GM21367 (cell line): ENCODE results near the gene GPD2.
A peak's percentile ranks its signal among the peaks of the same experiment; 100 is the strongest.
"Not testable (repeated sequence)": the region's sequence is repeated elsewhere in the genome, so short reads cannot be mapped to it uniquely, and the experiment has no call there.

Experiments used
- ATAC-seq: cut with Tn5 transposase; IDR thresholded peaks from one replicate; pipeline ENCODE4 v1.9.1; 2021; ENCODE audit not compliant: unreplicated experiment

GPD2 gene

DNA sequence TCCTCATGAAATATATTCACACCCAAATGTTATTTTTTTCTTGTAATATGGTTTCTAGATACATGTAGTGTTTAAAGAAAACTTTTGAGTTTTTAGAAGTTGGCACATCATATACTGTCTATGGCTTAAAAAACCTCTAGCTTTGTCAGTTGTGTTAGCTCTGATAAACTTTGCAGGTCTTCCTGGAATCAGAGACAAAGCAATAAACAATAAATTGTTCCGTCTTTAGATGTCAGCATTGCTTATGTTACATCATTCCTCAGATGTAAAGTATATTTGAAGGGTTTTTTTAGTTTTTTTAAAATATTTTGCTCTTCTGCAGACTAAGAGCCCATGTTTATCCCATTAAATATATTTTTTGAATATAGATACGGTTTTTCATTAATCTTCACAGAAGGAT is 145.1 kb downstream of the GPD2 start:
- ATAC-seq: no peak

DNA sequence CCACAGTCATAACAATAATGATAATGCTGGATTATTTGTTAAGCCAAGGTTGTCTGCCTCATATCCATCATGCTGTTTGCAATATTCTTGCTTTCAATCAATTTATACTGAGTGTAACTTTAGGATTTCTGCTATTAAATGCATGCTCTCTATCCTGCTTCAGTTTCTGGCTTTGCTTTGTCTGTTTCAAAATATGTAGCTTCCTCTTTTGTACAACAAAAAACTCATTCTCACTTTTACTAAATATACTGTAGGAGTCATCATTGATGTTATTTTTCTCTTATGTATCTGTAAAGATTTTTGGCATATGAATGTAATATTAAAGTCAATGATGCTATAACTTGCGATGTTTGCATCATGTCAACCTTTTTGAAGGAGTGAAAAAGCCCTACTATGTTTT is 149.3 kb downstream of the GPD2 start:
- no peak for ATAC-seq

DNA sequence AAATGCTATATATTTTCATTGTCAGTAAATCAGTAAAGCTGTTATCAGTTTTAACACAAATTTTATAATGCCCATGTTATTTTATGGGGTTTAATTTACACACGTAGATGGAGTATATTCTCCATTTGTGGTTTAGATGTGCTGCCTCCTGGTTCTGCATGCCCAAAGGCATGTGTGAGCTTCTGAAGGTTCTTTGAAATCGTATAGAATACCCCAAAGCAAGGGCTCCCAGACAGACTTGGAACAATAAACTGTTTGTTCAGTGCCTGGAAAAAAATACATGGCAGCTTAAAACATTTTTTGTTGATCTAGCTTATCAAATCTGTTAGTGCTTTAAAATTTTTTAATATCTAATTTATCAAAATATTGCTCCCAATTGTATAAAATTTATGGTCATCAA is 150.4 kb downstream of the GPD2 start:
- no peak for ATAC-seq

GRCh38 chr2:156589381-156590079 is 153.4 kb downstream of the GPD2 start:
- peak; percentile 72 for ATAC-seq

- no peak for ATAC-seq
Observed at GRCh38 chr2:156590085-156590739, 154.0 kb downstream of the GPD2 start.

DNA sequence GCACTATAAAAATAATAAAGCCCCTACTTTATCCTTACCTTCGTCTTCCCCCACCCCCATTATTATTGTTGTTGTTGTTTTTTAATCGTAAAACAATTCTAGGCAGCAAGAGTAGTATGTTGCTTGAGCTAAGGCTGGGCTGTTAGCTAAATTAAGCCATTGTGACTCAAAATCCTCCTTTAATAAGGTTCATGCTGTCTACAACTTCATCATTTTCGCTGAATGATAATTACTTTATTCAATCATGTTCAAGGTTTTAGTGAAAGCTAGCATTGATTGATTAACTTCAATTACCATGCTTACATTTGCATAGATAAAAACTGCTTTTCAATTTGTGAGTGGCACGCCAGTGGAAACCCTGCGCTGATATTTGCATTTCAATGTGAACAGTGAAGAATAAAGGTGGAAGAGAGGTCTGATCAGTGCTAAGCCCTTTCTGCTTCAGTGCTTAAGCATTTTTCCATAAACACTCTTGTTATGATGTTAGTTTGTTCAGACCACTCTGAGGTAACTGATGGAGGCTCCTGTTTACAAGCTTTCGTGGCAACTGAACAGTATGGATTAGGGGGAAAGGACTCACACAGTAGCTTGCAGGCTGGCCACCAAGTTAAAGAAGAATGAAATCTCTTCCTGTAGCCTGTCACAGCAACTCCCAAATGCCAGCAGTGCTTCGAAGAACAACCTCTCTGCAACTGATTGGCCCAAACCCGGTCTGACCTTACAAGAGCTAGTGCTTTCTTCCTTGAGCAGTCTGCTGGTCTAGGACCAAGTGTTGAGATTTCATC is 156.8 kb downstream of the GPD2 start:
- ATAC-seq: no peak

GRCh38 chr2:156593594-156593921 is 157.4 kb downstream of the GPD2 start:
- no peak for ATAC-seq

GRCh38 chr2:156598563-156598962 is 162.4 kb downstream of the GPD2 start:
- ATAC-seq: no peak

- ATAC-seq: no peak
Observed at GRCh38 chr2:156600196-156600595, 164.0 kb downstream of the GPD2 start.

- ATAC-seq: no peak
Observed at GRCh38 chr2:156601855-156602551, 165.8 kb downstream of the GPD2 start.

GRCh38 chr2:156602552-156602933 is 166.4 kb downstream of the GPD2 start:
- ATAC-seq: no peak

DNA sequence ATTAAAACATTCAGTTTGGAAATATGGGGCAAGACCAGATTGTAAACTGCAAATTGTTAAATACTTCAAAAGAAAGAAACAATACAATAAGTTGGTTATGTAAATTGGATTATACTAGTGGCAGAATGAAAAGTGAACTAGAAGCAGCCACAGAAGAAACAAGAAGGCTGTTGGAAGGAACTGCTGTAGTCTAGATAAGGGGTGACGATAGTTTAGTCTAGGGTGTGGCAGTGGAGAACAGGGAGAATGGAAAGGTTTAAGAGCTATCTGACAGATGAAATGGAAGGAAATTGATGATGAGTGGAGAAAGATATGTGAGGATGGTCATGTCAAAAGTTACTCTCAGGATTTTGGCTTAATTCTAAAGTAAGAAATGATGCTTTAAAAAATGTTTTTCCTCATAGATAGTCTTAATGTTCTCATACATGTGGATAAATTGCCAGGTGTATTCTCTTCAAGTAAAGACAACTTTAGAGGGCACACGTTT is 179.7 kb downstream of the GPD2 start:
- no peak for ATAC-seq

- ATAC-seq: not testable (repeated sequence)
Observed at GRCh38 chr2:156618071-156618470, 181.9 kb downstream of the GPD2 start.

DNA sequence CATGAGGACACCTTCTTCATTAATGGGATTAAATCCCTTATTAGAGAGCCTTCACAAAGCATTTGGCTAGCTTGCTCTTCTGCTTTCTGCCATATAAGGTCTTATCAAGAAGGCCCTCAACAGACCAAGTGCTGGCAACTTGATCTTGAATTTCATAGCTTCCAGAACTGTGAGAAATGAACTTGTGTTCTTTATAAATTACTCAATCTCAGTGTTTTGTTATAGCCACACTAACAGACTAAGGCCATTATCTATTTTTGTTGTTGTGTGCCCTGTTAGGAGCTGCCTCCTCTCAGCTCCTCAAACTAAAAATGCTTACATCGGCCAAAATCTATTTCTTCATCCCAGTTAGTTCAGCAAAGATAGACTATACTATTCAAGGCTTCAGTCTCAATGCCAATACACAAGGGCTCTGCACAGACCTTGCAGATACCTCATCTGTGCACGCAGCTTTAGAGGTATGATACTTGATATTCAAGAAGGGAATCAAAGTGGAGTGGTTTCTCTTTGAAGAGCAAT is 182.9 kb downstream of the GPD2 start:
- ATAC-seq: no peak

GRCh38 chr2:156622491-156622890 is 186.3 kb downstream of the GPD2 start:
- ATAC-seq: no peak

DNA sequence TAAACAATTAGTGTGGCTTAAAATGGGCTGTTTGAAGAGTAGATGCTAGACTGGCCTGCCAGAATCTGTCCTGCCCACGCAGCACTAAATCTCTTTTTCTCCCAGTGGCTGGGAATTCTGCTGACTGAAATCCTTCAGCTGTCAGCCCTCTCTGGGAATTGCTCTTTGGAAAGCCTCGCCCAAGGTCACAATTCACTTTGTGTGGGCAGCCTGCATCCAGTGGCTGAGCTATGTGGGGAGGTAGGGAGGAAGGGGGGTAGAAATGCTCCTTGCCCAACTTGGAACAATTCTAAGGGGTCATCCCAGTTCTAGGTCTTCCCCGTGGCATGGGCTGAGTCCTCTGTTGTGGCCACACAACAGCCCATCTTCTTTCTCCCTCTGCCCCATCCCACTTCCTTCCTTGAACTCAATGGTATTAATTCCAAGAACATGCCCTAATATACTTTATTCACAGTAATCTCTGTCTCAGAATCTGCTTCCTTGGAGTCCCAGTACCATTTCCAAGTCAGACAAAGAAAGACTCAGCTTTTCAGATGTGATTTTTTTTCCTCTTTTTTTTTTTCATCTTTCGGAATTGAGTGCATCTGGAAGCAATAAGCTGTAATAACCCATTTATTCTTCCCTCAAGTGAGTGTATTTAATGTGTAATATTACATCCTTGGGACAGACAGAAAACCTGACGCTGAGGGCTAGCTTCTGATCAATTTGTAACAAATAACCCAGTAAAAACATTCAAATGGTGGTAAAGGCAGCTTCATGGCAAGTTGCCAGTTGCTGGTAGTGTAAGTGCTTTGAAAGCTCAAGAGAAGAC is 189.4 kb downstream of the GPD2 start:
- no peak for ATAC-seq

GRCh38 chr2:156626931-156627330 is 190.8 kb downstream of the GPD2 start:
- ATAC-seq: no peak

DNA sequence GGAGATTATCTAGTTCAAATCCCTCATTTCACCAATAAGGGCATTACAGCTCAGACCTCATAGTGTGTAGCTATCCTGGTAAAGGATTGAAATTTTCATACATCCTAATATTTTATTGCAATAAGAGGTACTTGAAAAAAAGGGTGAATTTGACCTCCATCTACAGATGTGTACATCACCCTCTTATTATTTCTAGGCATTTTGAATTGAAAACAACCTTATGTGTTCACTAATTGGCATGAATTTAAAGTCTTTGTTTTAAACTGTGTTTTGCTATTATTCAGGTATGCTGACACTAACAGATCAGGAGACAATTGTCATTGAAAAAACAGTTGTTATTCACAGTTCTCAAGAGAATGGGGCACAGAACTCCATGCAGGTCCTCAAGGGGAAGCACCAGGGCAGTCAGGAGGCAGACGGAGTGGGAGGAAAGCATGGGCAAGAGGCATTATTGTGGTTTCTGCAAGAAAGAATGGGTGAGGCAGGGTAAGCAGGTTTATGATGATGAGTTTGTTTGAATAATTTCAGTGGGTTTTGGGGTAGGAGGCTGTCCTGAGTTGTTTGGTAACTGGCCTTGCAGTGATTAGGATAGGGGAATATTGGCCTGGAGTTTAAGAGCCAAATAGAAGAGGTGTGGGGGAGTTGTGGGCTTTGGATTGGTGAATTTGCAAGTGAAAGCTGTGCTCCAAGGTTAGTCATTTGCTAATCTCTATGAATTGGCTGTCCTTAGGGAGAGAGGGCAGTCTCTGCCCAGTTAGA is 194.6 kb downstream of the GPD2 start:
- no peak for ATAC-seq

GRCh38 chr2:156635646-156636045 is 199.5 kb downstream of the GPD2 start:
- ATAC-seq: no peak
